Immature natural killer cell (primary cell): Measurements from ENCODE around the gene ENOX1. TPM values are rescaled to one million over a fixed set of nuclear protein-coding genes. Genes with fewer than 3 reads are reported as not detected.

Source experiments
- DNase-seq, 3 donors: peaks; one replicate each; pipeline ENCODE4 v3.0.0; 2022; ENCODE audit warnings: mixed read lengths in 1 of 3
- H3K27ac Mint-ChIP-seq, 6 donors: one replicate each; pipeline ENCODE4 v1.8.0; 2020; ENCODE audit warnings: mixed read lengths in 6 of 6, mild to moderate bottlenecking in 5 of 6, inconsistent platforms in 4 of 6, moderate library complexity in 3 of 6
- H3K27me3 Mint-ChIP-seq, 3 donors: one replicate each; pipeline ENCODE4 v1.8.0; 2020 to 2021; ENCODE audit warnings: low read depth in 3 of 3, mild to moderate bottlenecking in 3 of 3, mixed read lengths in 3 of 3, moderate library complexity in 3 of 3, inconsistent platforms in 1 of 3
- H3K36me3 Mint-ChIP-seq, 3 donors: one replicate each; pipeline ENCODE4 v1.8.0; 2020; ENCODE audit warnings: mixed read lengths in 3 of 3, inconsistent platforms in 2 of 3, mild to moderate bottlenecking in 2 of 3
- H3K4me1 Mint-ChIP-seq, 2 donors: one replicate each; pipeline ENCODE4 v1.8.0; 2020; ENCODE audit warnings: inconsistent platforms in 2 of 2, mild to moderate bottlenecking in 2 of 2, mixed read lengths in 2 of 2, moderate library complexity in 1 of 2
- H3K4me3 Mint-ChIP-seq, 5 donors: one replicate each; pipeline ENCODE4 v1.8.0; 2020; ENCODE audit warnings: mild to moderate bottlenecking in 5 of 5, mixed read lengths in 5 of 5, inconsistent platforms in 3 of 5, moderate library complexity in 3 of 5
- H3K9me3 Mint-ChIP-seq, 6 donors: one replicate each; pipeline ENCODE4 v1.8.0; 2020; ENCODE audit warnings: mild to moderate bottlenecking in 6 of 6, mixed read lengths in 6 of 6, inconsistent platforms in 4 of 6, moderate library complexity in 3 of 6
- polyA plus RNA-seq, 3 donors: library from polyadenylated mRNA; unstranded; fragments of 300-500 nt; fragmentation: Illumina TruSeq; gene quantifications; one replicate each; pipeline ENCODE4 v1.2.3, GENCODE V29; 2021

ENOX1 gene
- polyA plus RNA-seq, 3 donors from 2014 or later, result not detected

DNA sequence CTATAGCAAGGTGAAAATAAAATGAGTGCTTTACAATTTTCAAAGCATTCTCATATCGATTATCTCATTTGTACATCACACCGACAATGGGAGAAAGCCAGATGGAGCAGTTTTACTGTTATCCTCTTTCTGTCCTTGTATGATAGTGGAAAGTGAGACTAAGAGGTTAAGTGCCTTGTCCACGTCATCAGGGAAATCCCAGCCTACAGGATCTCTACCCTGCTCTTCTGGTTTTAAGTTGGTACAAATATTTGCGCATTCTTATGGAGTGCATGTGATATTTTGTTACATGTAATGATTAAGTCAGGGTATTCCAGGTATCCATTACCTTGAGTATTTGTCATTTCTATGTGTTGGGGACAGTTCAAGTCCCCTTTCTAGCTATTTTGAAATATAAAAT, 12.4 kb upstream of the ENOX1 start:
- H3K9me3 Mint-ChIP-seq, result no peaks in the 10 kb centered on the region
- DNase-seq, result no peak

DNA sequence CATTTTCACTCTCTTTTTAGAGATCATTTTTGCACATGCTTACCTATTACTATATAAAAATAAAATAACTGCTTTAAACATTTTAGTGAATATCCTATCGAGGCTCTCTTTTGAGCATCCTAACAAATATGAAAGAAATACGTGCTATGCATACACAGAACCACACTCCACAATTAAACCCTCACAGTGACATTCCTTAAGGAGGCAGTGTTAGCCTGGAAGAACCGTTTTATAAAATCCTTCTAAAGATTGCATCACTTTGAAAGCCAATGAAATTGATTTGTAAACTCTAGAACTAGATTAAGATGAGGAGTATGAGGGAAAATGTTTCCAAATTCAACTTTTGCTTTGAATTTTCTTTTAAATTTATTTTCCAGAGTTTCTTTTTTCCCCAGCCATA, 11.1 kb upstream of the ENOX1 start:
- DNase-seq, result no peak
- peaks cover 0 to 6% (median 3%) of the 10 kb centered on the region in 3 donors for H3K27me3 Mint-ChIP-seq
- no peaks in the 10 kb centered on the region for H3K36me3 Mint-ChIP-seq
- H3K4me1 Mint-ChIP-seq, result no peaks in the 10 kb centered on the region
- H3K9me3 Mint-ChIP-seq, result no peaks in the 10 kb centered on the region
- no peak overlapping the region for H3K27ac Mint-ChIP-seq
- H3K4me3 Mint-ChIP-seq, result no peak overlapping the region

More for the DNA sequence above, 12.4 kb upstream of the ENOX1 start:
- Mint-ChIP-seq H3K4me1 (no peaks in the 10 kb centered on the region), H3K4me3 (no peak overlapping the region), H3K27ac (no peak overlapping the region), H3K36me3 (no peaks in the 10 kb centered on the region), H3K27me3 (peaks cover 0 to 6% (median 3%) of the 10 kb centered on the region in 3 donors)

- H3K4me3 Mint-ChIP-seq, result no peak overlapping the region
- DNase-seq, result no peak
- no peaks in the 10 kb centered on the region for H3K9me3 Mint-ChIP-seq
- no peaks in the 10 kb centered on the region for H3K36me3 Mint-ChIP-seq
- peaks cover 0 to 6% (median 3%) of the 10 kb centered on the region in 3 donors for H3K27me3 Mint-ChIP-seq
- H3K27ac Mint-ChIP-seq, result no peak overlapping the region
- H3K4me1 Mint-ChIP-seq, result no peaks in the 10 kb centered on the region
These were observed 10.4 kb upstream of the ENOX1 start for GRCh38 chr13:43797159-43797558.

GRCh38 chr13:43794416-43794815, 7.6 kb upstream of the ENOX1 start:
- DNase-seq, result no peak
- Mint-ChIP-seq H3K4me1 (no peaks in the 10 kb centered on the region), H3K36me3 (no peaks in the 10 kb centered on the region), H3K9me3 (no peaks in the 10 kb centered on the region), H3K27ac (no peak overlapping the region), H3K27me3 (peaks cover 2 to 5% (median 3%) of the 10 kb centered on the region in 3 donors), H3K4me3 (no peak overlapping the region)

DNA sequence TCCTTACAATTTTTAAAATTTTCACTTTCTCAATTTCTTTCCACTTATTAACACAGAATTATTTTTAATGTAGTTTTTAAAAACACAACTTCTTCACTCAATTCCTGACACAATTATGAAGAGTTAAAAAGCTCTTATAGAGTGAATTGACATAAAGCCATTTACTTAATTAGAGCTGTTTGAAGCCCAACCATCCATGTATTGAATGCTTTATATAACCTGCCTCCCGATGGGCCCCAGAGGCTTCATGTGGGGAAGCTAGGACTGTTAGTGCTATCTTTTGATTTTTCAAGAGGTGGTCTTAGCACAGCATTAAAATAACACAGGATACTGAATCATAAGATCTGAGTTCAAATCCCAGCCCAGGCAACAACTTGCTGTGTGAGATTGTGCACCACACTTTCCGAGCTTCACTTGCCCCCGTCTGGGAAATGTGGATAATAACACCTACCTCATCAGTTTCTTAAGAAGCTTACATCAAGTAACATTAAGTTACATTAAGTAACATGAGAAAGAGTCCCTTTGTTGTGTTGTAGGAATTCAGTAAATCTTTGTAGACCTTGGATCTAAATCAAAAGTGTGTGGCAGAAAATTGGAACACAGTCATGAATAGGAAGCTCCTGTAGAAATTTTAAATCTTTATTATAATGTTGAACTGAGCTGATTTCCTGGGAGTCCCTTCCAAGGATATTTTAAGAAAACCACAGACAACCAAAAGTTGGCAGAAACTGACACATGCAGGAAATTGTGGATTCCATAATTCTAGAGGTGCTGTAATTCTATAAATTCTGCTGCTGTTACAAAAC, 5.5 kb upstream of the ENOX1 start:
- H3K4me3 Mint-ChIP-seq, result no peak overlapping the region
- H3K9me3 Mint-ChIP-seq, result no peaks in the 10 kb centered on the region
- peaks cover 7% of the 10 kb centered on the region in 2 donors for H3K4me1 Mint-ChIP-seq

DNA sequence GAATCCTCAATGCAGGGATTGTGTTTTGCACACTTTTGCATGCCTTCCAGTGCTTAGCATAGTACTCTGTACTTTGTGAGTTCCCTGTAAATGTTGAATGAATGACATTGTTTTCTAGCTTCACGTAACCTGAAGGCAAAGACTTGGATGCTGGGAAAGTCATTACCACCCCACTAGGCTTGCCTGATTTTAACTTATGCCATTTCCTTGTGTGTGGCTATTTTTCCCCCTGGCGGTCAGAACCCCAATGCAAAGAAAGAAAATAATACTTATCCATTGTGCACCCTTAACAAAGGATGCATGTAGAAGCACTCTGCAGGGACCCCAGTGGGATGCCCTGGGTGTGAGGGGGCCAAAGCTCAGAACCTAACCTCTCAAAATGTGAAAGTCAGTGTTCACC, 1.2 kb upstream of the ENOX1 start:
- Mint-ChIP-seq H3K9me3 (no peaks in the 10 kb centered on the region), H3K4me3 (peak overlapping the region in 4 of 5 donors; percentile 36 to 72 (median 68)), H3K4me1 (peaks cover 15 to 17% of the 10 kb centered on the region in 2 donors), H3K36me3 (peaks cover 0 to 3% (median 0%) of the 10 kb centered on the region in 3 donors), H3K27me3 (peaks cover 9 to 18% (median 18%) of the 10 kb centered on the region in 3 donors), H3K27ac (no peak overlapping the region)
- no peak for DNase-seq

More for the DNA sequence above, 5.5 kb upstream of the ENOX1 start:
- Mint-ChIP-seq H3K36me3 (no peaks in the 10 kb centered on the region), H3K27ac (no peak overlapping the region), H3K27me3 (peaks cover 12 to 15% (median 13%) of the 10 kb centered on the region in 3 donors)
- DNase-seq, result no peak

DNA sequence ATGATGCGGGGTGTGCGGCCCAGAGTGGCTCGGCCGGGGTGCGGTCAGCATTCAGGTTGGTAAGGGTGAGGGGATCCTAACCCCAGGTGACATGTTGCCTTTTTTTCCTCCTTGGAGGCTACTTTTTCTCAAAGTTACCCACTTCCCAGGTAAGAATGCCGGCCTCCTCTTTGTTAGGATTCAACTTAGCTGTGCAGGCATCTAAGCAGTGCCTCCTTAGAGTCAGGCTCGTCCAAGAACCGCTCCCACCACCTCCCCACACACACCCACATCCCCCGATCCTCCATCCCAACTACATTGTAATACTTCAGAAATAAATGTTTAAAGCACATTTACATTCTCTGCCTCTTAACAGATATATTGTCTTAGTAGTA, 733 bp upstream of the ENOX1 start:
- peaks cover 0 to 3% (median 0%) of the 10 kb centered on the region in 3 donors for H3K36me3 Mint-ChIP-seq
- peaks cover 15 to 17% of the 10 kb centered on the region in 2 donors for H3K4me1 Mint-ChIP-seq
- H3K9me3 Mint-ChIP-seq, result no peaks in the 10 kb centered on the region
- peaks cover 9 to 18% (median 18%) of the 10 kb centered on the region in 3 donors for H3K27me3 Mint-ChIP-seq
- H3K4me3 Mint-ChIP-seq, result peak overlapping the region; percentile 36 to 72 (median 67)
- DNase-seq, result no peak
- H3K27ac Mint-ChIP-seq, result no peak overlapping the region

DNA sequence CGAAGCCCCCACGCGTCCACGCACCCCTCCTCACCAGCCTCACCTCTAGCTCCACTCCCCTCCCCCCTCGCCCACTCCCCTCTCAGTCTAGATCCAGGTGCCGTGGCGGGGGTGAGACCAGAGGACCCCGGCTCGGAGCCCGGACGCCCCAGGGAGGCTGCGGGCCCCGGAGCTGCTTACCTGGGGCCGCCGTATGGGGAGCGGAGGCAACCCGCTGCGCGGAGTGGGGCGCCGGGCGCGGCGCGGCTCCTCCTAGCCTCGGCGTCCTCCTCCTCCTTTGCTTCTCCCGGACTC, 353 bp downstream of the ENOX1 start:
- Mint-ChIP-seq H3K4me3 (no peak overlapping the region), H3K27me3 (peaks cover 9 to 18% (median 18%) of the 10 kb centered on the region in 3 donors), H3K9me3 (no peaks in the 10 kb centered on the region), H3K36me3 (peaks cover 0 to 3% (median 0%) of the 10 kb centered on the region in 3 donors), H3K4me1 (peaks cover 15 to 17% of the 10 kb centered on the region in 2 donors), H3K27ac (no peak overlapping the region)
- DNase-seq, result no peak

- H3K36me3 Mint-ChIP-seq, result peaks cover 0 to 3% (median 0%) of the 10 kb centered on the region in 3 donors
- peaks cover 9 to 18% (median 17%) of the 10 kb centered on the region in 3 donors for H3K27me3 Mint-ChIP-seq
- H3K4me1 Mint-ChIP-seq, result peaks cover 15 to 17% of the 10 kb centered on the region in 2 donors
- H3K4me3 Mint-ChIP-seq, result peak overlapping the region; percentile 40 to 80 (median 73)
- no peak overlapping the region for H3K27ac Mint-ChIP-seq
- DNase-seq, result no peak
- H3K9me3 Mint-ChIP-seq, result no peaks in the 10 kb centered on the region
These were observed 911 bp downstream of the ENOX1 start for GRCh38 chr13:43785650-43786471.

GRCh38 chr13:43785261-43785649, 1.5 kb downstream of the ENOX1 start:
- Mint-ChIP-seq H3K27me3 (peaks cover 11 to 18% (median 16%) of the 10 kb centered on the region in 3 donors), H3K27ac (no peak overlapping the region), H3K36me3 (peaks cover 0 to 3% (median 0%) of the 10 kb centered on the region in 3 donors), H3K9me3 (no peaks in the 10 kb centered on the region), H3K4me3 (peak overlapping the region; percentile 40 to 73 (median 66)), H3K4me1 (peaks cover 15 to 17% of the 10 kb centered on the region in 2 donors)
- DNase-seq, result no peak

GRCh38 chr13:43784496-43784895, 2.3 kb downstream of the ENOX1 start:
- H3K27me3 Mint-ChIP-seq, result peaks cover 12 to 17% (median 14%) of the 10 kb centered on the region in 3 donors
- H3K4me1 Mint-ChIP-seq, result peaks cover 15 to 17% of the 10 kb centered on the region in 2 donors
- no peak overlapping the region for H3K27ac Mint-ChIP-seq
- peaks cover 0 to 3% (median 0%) of the 10 kb centered on the region in 3 donors for H3K36me3 Mint-ChIP-seq
- H3K4me3 Mint-ChIP-seq, result no peak overlapping the region
- no peaks in the 10 kb centered on the region for H3K9me3 Mint-ChIP-seq
- no peak for DNase-seq

DNA sequence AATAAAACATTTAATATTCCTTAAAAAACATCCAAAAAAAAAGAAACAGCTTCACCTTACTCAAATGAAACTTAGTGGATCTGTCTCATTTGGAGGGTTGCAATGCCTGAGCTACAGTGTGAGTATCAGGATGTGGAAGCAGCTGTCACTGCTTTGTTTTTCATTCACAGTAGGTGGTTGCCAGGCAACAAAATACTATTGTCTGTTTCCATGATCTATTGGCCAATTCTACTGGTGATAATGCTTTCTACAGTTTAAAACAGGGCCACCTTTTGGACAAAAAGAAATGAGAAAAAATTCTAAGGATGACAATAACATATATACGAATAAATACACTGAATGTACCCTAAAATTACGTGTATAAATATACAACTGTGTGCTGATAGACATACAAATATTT, 3.0 kb downstream of the ENOX1 start:
- Mint-ChIP-seq H3K9me3 (no peaks in the 10 kb centered on the region), H3K27me3 (peaks cover 10 to 13% (median 10%) of the 10 kb centered on the region in 3 donors), H3K27ac (no peak overlapping the region), H3K4me3 (no peak overlapping the region), H3K36me3 (peaks cover 0 to 3% (median 0%) of the 10 kb centered on the region in 3 donors), H3K4me1 (peaks cover 15 to 17% of the 10 kb centered on the region in 2 donors)
- no peak for DNase-seq

GRCh38 chr13:43782686-43783085, 4.1 kb downstream of the ENOX1 start:
- Mint-ChIP-seq H3K36me3 (peaks cover 0 to 3% (median 0%) of the 10 kb centered on the region in 3 donors), H3K4me1 (peaks cover 12 to 13% of the 10 kb centered on the region in 2 donors), H3K27ac (no peak overlapping the region), H3K4me3 (no peak overlapping the region), H3K27me3 (peaks cover 5 to 11% (median 9%) of the 10 kb centered on the region in 3 donors), H3K9me3 (no peaks in the 10 kb centered on the region)
- DNase-seq, result no peak

DNA sequence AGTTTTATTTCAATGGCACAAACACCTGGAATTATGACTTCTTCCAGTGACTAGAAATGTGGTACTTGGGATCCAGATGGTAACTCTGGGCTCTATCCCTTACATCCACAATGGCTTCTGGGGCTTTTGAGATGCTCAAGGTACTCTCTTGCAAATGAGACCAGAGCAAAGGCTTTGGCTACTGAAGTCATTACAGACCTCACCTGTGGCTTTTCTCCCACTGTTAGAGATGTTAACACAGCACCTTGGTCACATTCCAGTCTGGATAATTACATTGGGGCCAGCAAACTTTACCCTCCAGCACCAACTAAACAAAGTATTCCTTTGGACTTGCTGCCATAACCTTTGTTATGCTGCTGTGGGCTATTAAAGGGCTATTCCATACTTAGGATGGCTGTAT, 6.1 kb downstream of the ENOX1 start:
- Mint-ChIP-seq H3K9me3 (no peaks in the 10 kb centered on the region), H3K27ac (no peak overlapping the region), H3K4me3 (no peak overlapping the region), H3K36me3 (peaks cover 0 to 3% (median 0%) of the 10 kb centered on the region in 3 donors), H3K4me1 (peaks cover 7 to 9% of the 10 kb centered on the region in 2 donors), H3K27me3 (peaks cover 4 to 7% (median 6%) of the 10 kb centered on the region in 3 donors)
- DNase-seq, result no peak
